ENCODE data around the gene SOCS6. TPM values are rescaled to one million over a fixed set of nuclear protein-coding genes. Genes with fewer than 3 reads are reported as not detected.

The SOCS6 gene
- total RNA-seq, 1 donor: 34.5 TPM

DNA sequence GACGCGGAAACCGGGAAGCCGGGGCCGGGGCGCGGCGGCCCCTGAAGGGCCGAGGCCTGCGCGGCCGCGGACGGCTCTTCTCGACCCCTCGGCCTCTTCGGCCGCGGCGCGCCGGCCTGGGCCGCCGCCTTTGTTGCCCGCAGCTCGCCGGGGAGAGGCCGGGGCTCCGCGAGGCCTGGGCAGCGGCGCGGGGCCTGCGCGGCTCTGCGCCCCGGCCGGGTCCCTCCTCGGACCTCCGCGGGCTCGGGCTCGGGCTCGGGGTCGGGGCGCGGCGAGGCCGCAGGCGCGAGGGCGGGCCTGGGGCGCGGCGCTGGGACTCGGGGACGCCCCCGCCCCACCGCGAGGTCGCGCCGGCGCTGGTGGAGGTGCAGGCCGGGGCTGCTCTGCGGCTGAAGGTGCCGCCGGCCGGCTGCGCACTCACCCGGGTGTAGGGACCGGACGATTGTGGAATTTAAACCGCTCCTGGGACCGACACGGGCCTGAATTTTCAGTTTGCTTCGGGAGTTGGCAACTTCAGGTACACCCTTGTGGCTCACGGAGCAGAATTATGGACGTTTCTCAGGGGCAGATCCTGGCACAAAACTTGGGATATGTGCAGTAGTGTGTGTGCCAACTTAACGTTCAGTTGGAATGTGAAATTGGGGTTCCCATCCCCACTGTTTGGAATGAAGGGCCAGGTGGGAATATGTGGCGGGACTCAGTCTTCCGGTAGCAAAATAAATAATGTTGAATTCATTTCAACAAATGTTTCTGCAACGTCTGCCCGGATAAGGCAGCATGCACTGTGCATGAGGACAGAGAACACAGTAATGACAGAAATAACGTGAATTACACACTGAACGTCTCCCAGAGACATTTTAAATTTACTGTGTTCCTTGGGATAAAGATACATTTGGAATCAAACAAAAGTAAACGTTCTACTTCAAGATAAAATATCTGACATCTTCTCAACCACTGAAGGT lies 787 bp downstream of the SOCS6 start:
- H3K4me3 ChIP-seq (ENCODE audit: low read depth, low read length): peak overlapping the region; percentile 73
- TF ChIP-seq, protein P1, sequence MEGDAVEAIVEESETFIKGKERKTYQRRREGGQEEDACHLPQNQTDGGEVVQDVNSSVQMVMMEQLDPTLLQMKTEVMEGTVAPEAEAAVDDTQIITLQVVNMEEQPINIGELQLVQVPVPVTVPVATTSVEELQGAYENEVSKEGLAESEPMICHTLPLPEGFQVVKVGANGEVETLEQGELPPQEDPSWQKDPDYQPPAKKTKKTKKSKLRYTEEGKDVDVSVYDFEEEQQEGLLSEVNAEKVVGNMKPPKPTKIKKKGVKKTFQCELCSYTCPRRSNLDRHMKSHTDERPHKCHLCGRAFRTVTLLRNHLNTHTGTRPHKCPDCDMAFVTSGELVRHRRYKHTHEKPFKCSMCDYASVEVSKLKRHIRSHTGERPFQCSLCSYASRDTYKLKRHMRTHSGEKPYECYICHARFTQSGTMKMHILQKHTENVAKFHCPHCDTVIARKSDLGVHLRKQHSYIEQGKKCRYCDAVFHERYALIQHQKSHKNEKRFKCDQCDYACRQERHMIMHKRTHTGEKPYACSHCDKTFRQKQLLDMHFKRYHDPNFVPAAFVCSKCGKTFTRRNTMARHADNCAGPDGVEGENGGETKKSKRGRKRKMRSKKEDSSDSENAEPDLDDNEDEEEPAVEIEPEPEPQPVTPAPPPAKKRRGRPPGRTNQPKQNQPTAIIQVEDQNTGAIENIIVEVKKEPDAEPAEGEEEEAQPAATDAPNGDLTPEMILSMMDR (IDR thresholded peaks at IDR 0.05; ENCODE audit: insufficient read depth, low read depth, low read length): no peak
- no peak for DNase-seq (ENCODE audit: low read depth)

DNA sequence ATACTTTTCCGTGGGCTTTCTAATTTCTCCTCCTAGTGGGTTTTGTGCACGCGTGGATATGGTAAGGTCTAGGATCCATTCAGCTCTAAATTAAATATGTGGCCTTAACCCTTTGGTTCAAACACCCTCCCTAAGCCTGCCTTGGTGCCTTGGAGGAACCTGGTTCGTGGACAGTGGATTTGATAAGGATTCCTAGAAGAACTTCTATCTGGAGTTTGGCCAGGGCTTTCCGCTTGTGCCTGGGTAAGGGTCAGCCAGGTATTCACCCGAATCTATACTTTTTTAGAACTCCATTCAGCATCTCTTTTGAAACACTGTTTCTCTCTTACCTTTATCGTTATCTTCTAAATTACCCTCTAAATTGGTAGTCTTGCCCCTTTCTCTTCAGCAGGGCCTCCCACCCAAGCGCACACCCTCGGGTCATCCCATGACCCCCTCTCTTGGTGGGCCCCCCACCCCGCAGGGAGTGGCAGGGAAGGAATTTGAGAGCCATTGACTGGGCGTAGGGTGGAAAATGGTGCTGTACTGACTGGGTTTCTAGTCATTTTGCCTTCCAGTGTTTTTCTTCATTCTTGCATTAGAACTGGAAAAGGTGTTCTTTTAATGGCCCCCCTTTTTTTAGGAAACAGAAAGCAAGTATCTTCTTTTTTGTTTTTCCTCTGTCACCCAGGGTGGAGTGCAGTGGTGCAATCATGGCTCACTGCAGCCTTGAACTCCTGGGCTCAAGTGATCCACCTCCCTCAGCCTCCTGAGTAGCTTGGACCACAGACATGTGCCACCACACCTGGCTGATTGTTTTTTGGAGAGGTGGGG lies 1.8 kb downstream of the SOCS6 start:
- TF ChIP-seq, protein P1 (IDR thresholded peaks at IDR 0.05; ENCODE audit: insufficient read depth, low read depth, low read length): no peak
- no peak for DNase-seq (ENCODE audit: low read depth)

DNA sequence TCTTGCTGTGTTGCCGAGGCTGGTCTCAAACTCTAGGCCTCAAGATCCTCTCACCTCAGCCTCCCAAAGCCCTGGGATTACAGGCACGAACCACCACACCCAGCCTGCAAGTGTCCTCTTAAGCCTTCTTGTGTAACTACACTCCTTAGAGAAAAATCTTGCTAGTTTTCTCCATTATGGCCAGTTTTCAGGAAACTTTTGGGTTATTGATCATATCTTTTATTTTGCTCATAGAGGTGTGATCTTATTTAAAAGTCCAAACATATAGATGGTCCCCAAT lies 2.4 kb downstream of the SOCS6 start:
- peak overlapping the region; percentile 73 for H3K4me3 ChIP-seq (ENCODE audit: low read depth, low read length)
- TF ChIP-seq, protein P1 (IDR thresholded peaks at IDR 0.05; ENCODE audit: insufficient read depth, low read depth, low read length): no peak
- DNase-seq (ENCODE audit: low read depth): no peak

More for the DNA sequence above, 1.8 kb downstream of the SOCS6 start:
- peak overlapping the region; percentile 73 for H3K4me3 ChIP-seq (ENCODE audit: low read depth, low read length)

DNA sequence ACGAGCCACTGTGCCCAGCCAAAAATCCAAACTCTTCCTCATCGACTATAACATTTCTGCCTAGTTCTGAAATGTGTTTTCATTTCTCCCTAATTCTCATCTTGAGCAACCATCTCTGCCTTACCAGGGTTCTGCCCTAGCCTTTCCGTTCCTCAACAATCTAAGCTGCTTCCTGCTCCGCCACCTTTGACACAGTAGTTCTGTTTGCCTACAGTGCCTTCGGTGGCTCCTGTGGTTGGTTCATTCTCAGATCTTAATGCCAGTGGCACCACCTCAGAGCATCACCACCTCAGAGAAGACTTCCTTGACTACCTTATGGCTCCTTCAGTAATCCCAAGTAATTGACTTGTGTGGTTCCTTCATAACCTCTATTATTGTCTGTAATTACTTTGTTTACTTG lies 3.8 kb downstream of the SOCS6 start:
- DNase-seq (ENCODE audit: low read depth): no peak
- TF ChIP-seq, protein P1 (IDR thresholded peaks at IDR 0.05; ENCODE audit: insufficient read depth, low read depth, low read length): no peak
- peak overlapping the region; percentile 18 for H3K4me3 ChIP-seq (ENCODE audit: low read depth, low read length)

DNA sequence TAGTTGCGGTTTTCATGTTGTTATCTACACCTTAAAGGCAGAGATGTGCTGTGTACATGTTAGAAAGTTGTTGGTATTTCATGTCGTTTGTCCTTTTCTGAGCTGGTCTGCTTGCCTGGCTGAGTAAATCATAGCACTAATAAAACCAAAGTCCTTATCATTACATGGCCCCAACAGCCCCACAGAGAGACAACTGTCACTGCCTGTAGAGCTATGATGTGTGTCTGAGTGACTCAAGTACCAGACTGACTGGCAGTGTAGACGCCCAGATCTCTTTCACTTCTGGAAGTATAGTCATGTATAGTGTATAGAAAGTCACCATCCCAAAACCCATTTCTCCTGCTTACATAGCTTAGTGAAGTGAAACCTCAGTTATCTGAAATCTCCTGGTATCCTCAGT lies 4.3 kb downstream of the SOCS6 start:
- DNase-seq (ENCODE audit: low read depth): no peak
- TF ChIP-seq, protein P1 (IDR thresholded peaks at IDR 0.05; ENCODE audit: insufficient read depth, low read depth, low read length): no peak
- peak overlapping the region; percentile 10 for H3K4me3 ChIP-seq (ENCODE audit: low read depth, low read length)

DNA sequence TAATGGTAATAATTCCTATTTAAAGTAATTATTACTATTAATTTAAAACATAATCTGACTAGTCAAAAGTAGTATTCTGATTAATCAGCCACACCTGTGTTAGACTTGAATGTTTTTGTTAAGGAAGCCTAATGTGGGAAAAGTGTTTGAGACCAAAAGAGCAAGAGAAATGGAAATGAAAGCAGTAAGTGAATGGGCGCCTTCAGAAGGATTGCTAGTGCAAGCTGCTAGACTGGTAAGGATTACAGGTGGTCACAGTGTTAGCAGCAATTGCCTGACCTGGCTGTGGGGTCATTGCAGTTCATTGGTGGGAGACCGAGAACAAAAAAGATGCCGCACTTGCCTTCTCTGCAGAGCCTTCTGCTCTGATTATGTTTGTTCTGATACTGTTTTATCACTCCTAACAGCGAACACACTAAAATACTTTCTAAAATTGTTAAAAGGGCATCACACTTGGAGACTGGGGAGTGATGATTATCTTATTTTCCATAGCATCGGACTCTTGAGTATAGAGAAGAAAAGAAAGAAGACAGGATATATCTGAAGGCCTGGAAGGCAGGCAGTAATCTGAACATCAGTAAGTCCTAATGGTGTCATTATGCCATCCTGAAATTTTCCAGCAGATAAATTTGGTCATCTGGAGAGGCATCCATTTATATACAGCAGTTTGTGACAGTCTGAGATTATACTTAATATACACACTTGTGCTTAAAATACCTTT lies 5.8 kb downstream of the SOCS6 start:
- no peak overlapping the region for H3K4me3 ChIP-seq (ENCODE audit: low read depth, low read length)
- DNase-seq (ENCODE audit: low read depth): no peak
- TF ChIP-seq, protein P1 (IDR thresholded peaks at IDR 0.05; ENCODE audit: insufficient read depth, low read depth, low read length): no peak

All from fibroblast of villous mesenchyme (primary cell).